Measurements from ENCODE around the gene DHRS13. TPM values are rescaled to one million over a fixed set of nuclear protein-coding genes. Genes with fewer than 3 reads are reported as not detected.

DHRS13 gene
- total and polyA plus RNA-seq, 10 of the 15 experiments (the other 5 are each of a cell fraction or from before 2014, with no cell fraction given) = 0.18 to 55.2 (median 31.3) TPM; not detected in 1

DNA sequence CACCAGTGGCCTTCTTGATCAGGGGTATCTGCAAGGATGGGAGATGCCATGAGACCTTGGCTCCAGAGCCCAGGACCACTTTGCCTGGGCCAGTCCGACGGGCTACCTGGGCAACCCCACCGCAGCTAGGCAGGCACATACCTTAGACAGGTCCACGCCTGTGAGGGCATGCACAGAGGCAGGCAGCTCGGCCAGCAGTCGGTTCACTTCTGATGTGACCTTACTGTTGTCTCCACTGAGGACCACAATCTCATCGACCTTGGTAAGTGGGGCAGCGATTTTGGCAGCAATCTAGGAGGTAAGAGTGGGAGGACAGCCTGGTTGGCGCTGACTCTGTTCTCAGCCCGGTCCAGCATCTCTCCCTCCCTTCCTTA lies 22.3 kb downstream of the DHRS13 start:
- ATAC-seq = no peak
- no TSS peak for BruUV-seq (replicated peaks)
- CTCF ChIA-PET = interaction anchor here (2.3 kb wide), 2 partner anchors 117 kb away, joined by 8 to 44 read pairs; no protein-coding TSS in a partner anchor
- SMC1A ChIA-PET (ENCODE audit: uncharacterized antibody, unreplicated experiment) = interaction anchor here (0.9 kb wide), 1 partner anchor 9 kb away, joined by 4 read pairs; no protein-coding TSS in a partner anchor
- POLR2A ChIA-PET = no interaction called here
- Histone ChIP-seq H3K4me2 (ENCODE audit: control insufficient read depth, insufficient read depth) (no peak overlapping the region), H3K27me3 (replicated peaks in 1 of 2; ENCODE audit: control insufficient read depth in 2 of 2, insufficient read depth in 2 of 2, low read length in 1 of 2) (no peaks in the 10 kb centered on the region), H3K27ac (ENCODE audit: control insufficient read depth, insufficient read depth) (no peak overlapping the region), H3K4me3 (no peak overlapping the region), H3K9ac (ENCODE audit: control insufficient read depth, insufficient read depth, low read length) (no peak overlapping the region), H3K79me2 (ENCODE audit: control insufficient read depth, insufficient read depth, low read length) (no peaks in the 10 kb centered on the region), H4K20me1 (ENCODE audit: control insufficient read depth, insufficient read depth) (no peaks in the 10 kb centered on the region), H2AFZ (ENCODE audit: control insufficient read depth, low read depth, low read length) (no peak overlapping the region), H3K9me3 (replicated peaks; ENCODE audit: control insufficient read depth, insufficient read depth, low read length) (no peaks in the 10 kb centered on the region), H3K4me1 (ENCODE audit: control insufficient read depth, insufficient read depth, low read length) (no peaks in the 10 kb centered on the region; the same call in 1 of the 2 replicates), H3K36me3 (ENCODE audit: control insufficient read depth in 2 of 2, insufficient read depth in 2 of 2, low read length in 1 of 2) (peaks cover 9 to 30% of the 10 kb centered on the region in 2 experiments; a peak in 3 of 4 replicates)
- in situ Hi-C loops (cut with MboI) (loop anchor here (25.0 kb wide), 1 partner anchor 1393 kb away; no protein-coding TSS in a partner anchor), intact Hi-C loops (cut with micrococcal nuclease; ENCODE audit: unreplicated experiment) (no loop called here)
- FAIRE-seq = no peak
- DNase-seq (ENCODE audit: low read depth, low spot score) = no peak
- RAD21 ChIA-PET (ENCODE audit: unreplicated experiment) = interaction anchor here (3.0 kb wide), 1 partner anchor 117 kb away, joined by 22 read pairs; no protein-coding TSS in a partner anchor
- 87% methylated on average over 10 of the region's 10 CpGs for WGBS (ENCODE audit: insufficient coverage, insufficient replicate concordance, low lambda C conversion rate, missing lambda C conversion rate)
- TF ChIP-seq GATAD2B (conservative IDR thresholded peaks at IDR 0.05; ENCODE audit: low read depth) (no peak), SMARCA5 (IDR thresholded peaks at IDR 0.05) (no peak), PAX5 (IDR thresholded peaks at IDR 0.05; ENCODE audit: borderline replicate concordance, low read depth, low read length) (no peak), IKZF2 (IDR thresholded peaks at IDR 0.05) (no peak), SP1 (IDR thresholded peaks at IDR 0.05; ENCODE audit: low read depth, low read length) (no peak), ZSCAN29 (IDR thresholded peaks at IDR 0.05) (no peak), NR2F1 (conservative IDR thresholded peaks at IDR 0.05) (no peak), NFYA (IDR thresholded peaks at IDR 0.05; ENCODE audit: borderline replicate concordance, low read depth, low read length) (no peak), ZNF24 (IDR thresholded peaks at IDR 0.05) (no peak)
- TF ChIP-seq, protein P1, sequence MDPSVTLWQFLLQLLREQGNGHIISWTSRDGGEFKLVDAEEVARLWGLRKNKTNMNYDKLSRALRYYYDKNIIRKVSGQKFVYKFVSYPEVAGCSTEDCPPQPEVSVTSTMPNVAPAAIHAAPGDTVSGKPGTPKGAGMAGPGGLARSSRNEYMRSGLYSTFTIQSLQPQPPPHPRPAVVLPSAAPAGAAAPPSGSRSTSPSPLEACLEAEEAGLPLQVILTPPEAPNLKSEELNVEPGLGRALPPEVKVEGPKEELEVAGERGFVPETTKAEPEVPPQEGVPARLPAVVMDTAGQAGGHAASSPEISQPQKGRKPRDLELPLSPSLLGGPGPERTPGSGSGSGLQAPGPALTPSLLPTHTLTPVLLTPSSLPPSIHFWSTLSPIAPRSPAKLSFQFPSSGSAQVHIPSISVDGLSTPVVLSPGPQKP (IDR thresholded peaks at IDR 0.05; ENCODE audit: low read depth, low read length) = no peak
- TF ChIP-seq, protein P2, sequence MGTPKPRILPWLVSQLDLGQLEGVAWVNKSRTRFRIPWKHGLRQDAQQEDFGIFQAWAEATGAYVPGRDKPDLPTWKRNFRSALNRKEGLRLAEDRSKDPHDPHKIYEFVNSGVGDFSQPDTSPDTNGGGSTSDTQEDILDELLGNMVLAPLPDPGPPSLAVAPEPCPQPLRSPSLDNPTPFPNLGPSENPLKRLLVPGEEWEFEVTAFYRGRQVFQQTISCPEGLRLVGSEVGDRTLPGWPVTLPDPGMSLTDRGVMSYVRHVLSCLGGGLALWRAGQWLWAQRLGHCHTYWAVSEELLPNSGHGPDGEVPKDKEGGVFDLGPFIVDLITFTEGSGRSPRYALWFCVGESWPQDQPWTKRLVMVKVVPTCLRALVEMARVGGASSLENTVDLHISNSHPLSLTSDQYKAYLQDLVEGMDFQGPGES (IDR thresholded peaks at IDR 0.05) = no peak
- TF ChIP-seq, protein P3, sequence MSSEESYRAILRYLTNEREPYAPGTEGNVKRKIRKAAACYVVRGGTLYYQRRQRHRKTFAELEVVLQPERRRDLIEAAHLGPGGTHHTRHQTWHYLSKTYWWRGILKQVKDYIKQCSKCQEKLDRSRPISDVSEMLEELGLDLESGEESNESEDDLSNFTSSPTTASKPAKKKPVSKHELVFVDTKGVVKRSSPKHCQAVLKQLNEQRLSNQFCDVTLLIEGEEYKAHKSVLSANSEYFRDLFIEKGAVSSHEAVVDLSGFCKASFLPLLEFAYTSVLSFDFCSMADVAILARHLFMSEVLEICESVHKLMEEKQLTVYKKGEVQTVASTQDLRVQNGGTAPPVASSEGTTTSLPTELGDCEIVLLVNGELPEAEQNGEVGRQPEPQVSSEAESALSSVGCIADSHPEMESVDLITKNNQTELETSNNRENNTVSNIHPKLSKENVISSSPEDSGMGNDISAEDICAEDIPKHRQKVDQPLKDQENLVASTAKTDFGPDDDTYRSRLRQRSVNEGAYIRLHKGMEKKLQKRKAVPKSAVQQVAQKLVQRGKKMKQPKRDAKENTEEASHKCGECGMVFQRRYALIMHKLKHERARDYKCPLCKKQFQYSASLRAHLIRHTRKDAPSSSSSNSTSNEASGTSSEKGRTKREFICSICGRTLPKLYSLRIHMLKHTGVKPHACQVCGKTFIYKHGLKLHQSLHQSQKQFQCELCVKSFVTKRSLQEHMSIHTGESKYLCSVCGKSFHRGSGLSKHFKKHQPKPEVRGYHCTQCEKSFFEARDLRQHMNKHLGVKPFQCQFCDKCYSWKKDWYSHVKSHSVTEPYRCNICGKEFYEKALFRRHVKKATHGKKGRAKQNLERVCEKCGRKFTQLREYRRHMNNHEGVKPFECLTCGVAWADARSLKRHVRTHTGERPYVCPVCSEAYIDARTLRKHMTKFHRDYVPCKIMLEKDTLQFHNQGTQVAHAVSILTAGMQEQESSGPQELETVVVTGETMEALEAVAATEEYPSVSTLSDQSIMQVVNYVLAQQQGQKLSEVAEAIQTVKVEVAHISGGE (CRISPR knock-in tag; IDR thresholded peaks at IDR 0.05) = no peak
- TF ChIP-seq, protein P4, sequence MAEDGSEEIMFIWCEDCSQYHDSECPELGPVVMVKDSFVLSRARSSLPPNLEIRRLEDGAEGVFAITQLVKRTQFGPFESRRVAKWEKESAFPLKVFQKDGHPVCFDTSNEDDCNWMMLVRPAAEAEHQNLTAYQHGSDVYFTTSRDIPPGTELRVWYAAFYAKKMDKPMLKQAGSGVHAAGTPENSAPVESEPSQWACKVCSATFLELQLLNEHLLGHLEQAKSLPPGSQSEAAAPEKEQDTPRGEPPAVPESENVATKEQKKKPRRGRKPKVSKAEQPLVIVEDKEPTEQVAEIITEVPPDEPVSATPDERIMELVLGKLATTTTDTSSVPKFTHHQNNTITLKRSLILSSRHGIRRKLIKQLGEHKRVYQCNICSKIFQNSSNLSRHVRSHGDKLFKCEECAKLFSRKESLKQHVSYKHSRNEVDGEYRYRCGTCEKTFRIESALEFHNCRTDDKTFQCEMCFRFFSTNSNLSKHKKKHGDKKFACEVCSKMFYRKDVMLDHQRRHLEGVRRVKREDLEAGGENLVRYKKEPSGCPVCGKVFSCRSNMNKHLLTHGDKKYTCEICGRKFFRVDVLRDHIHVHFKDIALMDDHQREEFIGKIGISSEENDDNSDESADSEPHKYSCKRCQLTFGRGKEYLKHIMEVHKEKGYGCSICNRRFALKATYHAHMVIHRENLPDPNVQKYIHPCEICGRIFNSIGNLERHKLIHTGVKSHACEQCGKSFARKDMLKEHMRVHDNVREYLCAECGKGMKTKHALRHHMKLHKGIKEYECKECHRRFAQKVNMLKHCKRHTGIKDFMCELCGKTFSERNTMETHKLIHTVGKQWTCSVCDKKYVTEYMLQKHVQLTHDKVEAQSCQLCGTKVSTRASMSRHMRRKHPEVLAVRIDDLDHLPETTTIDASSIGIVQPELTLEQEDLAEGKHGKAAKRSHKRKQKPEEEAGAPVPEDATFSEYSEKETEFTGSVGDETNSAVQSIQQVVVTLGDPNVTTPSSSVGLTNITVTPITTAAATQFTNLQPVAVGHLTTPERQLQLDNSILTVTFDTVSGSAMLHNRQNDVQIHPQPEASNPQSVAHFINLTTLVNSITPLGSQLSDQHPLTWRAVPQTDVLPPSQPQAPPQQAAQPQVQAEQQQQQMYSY (CRISPR knock-in tag; IDR thresholded peaks at IDR 0.05) = no peak

Data from GM12878 (cell line).